Measurements from ENCODE around the gene SLC35D2.

The SLC35D2 gene

DNA sequence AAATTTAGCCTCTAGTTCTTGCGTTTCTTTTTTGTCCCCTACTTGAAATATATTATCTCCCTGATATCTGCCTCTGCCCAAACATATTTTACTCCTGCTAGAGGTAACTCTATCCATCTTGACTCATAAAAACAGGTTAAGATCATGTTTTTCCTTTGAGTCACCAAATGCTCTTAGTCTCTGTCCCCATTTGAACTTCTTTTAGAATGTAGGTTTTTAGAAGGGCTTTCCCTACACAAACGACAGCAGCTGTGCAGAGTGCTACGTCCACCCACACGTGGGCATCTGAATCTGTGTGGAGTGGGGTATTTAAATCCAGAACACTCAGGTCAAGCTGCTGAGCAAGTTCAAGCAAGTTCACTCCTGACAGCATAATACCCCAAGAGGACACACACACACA lies 83.7 kb downstream of the SLC35D2 start:
- Histone ChIP-seq H3K36me3 (ENCODE audit: control insufficient read depth, insufficient read depth, low read length) (no peaks in the 10 kb centered on the region), H3K4me1 (no peaks in the 10 kb centered on the region), H3K9ac (no peak overlapping the region), H3K27me3 (ENCODE audit: control insufficient read depth, insufficient read depth, low read length) (no peaks in the 10 kb centered on the region), H3K27ac (no peak overlapping the region), H3K4me2 (ENCODE audit: low read length) (no peak overlapping the region), H2AFZ (no peak overlapping the region), H3K79me2 (no peaks in the 10 kb centered on the region), H3K4me3 (ENCODE audit: low read depth, low read length) (no peak overlapping the region), H3K9me3 (ENCODE audit: control insufficient read depth, low read length) (no peaks in the 10 kb centered on the region)
- TF ChIP-seq, protein P1, sequence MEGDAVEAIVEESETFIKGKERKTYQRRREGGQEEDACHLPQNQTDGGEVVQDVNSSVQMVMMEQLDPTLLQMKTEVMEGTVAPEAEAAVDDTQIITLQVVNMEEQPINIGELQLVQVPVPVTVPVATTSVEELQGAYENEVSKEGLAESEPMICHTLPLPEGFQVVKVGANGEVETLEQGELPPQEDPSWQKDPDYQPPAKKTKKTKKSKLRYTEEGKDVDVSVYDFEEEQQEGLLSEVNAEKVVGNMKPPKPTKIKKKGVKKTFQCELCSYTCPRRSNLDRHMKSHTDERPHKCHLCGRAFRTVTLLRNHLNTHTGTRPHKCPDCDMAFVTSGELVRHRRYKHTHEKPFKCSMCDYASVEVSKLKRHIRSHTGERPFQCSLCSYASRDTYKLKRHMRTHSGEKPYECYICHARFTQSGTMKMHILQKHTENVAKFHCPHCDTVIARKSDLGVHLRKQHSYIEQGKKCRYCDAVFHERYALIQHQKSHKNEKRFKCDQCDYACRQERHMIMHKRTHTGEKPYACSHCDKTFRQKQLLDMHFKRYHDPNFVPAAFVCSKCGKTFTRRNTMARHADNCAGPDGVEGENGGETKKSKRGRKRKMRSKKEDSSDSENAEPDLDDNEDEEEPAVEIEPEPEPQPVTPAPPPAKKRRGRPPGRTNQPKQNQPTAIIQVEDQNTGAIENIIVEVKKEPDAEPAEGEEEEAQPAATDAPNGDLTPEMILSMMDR (IDR thresholded peaks at IDR 0.05), result no peak

DNA sequence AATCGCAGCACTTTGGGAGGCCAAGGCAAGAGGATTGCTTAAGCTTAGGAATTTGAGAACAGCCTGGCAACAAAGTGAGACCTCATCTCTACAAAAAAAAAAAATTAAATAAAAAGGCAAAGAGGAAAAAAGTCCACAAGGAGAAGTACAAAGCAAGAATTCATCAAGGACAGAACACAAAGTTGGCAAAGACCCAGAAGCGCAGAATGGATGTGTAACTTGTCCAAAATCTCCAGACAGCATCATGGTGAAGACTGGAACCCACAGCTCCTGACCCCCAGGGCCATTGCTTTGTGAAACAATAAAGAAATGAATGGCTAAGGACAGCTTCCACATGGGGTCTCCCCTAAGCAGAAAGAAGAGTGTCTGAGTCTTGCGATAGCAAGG lies 89.4 kb downstream of the SLC35D2 start:
- no peak overlapping the region for H3K9ac ChIP-seq
- no peaks in the 10 kb centered on the region for H3K79me2 ChIP-seq
- H3K4me3 ChIP-seq (ENCODE audit: low read depth, low read length), result no peak overlapping the region
- H3K9me3 ChIP-seq (ENCODE audit: control insufficient read depth, low read length), result no peaks in the 10 kb centered on the region
- H3K27me3 ChIP-seq (ENCODE audit: control insufficient read depth, insufficient read depth, low read length), result no peaks in the 10 kb centered on the region
- TF ChIP-seq, protein P1 (IDR thresholded peaks at IDR 0.05), result no peak
- no peaks in the 10 kb centered on the region for H3K36me3 ChIP-seq (ENCODE audit: control insufficient read depth, insufficient read depth, low read length)
- H3K4me1 ChIP-seq, result no peaks in the 10 kb centered on the region
- H3K27ac ChIP-seq, result no peak overlapping the region
- no peak overlapping the region for H2AFZ ChIP-seq
- H3K4me2 ChIP-seq (ENCODE audit: low read length), result no peak overlapping the region

DNA sequence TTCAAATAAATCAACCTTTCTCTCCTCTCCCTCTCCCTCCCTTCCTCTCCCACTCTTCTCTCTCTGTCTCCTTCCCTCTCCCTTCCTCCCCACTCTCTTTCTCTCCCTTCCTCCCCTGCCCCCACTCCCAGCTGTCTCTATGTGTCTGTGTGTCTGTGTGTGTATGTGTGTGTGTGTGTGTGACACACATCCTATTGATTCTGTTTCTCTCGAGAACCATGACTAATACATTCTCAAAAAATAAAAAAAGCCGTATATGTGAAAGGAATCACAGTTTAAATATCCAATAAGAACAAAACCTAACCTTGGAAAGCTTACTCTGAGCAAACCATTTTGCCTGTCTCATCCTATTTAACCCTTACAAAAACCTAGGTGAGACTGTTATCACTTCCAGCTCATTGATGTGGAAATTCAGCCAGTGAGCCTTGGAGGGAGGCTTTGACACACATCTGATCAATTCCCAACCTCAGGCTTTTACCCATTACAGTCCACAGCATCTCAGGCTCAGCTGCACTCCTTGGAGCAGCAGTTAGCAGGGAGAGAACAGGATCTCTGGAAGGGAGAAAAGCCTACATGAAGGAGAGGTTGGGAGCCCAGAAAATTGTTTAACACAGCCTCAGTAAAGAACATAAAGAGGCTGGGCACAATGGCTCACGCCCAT lies 89.9 kb downstream of the SLC35D2 start:
- Histone ChIP-seq H3K4me3 (ENCODE audit: low read depth, low read length) (no peak overlapping the region), H3K36me3 (ENCODE audit: control insufficient read depth, insufficient read depth, low read length) (no peaks in the 10 kb centered on the region), H2AFZ (no peak overlapping the region), H3K9me3 (ENCODE audit: control insufficient read depth, low read length) (no peaks in the 10 kb centered on the region), H3K4me2 (ENCODE audit: low read length) (no peak overlapping the region), H3K27ac (no peak overlapping the region), H3K27me3 (ENCODE audit: control insufficient read depth, insufficient read depth, low read length) (no peaks in the 10 kb centered on the region), H3K79me2 (no peaks in the 10 kb centered on the region), H3K4me1 (no peaks in the 10 kb centered on the region), H3K9ac (no peak overlapping the region)
- TF ChIP-seq, protein P1 (IDR thresholded peaks at IDR 0.05), result no peak

DNA sequence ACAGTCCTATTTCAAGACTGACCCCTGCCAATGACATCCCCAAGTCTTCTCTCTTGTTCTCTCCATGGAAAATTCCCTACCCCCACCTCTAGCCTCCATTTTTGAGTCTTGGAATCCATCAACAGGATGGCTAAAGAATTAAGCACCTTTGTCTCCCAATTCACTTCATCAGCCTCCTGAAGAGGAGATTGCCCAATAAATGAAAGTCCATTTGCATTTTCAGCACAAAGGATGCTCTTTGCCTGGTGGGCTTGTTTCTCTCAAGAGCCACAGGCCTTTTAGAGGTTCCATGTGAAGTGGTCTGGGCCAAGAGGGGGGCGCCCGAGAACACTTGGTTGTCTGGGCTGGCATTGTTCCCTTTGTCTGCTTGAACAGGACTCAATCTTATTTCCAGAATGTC lies 94.1 kb downstream of the SLC35D2 start:
- Histone ChIP-seq H3K27me3 (ENCODE audit: control insufficient read depth, insufficient read depth, low read length) (no peaks in the 10 kb centered on the region), H2AFZ (no peak overlapping the region), H3K4me2 (ENCODE audit: low read length) (no peak overlapping the region), H3K36me3 (ENCODE audit: control insufficient read depth, insufficient read depth, low read length) (no peaks in the 10 kb centered on the region), H3K4me3 (ENCODE audit: low read depth, low read length) (no peak overlapping the region), H3K9me3 (ENCODE audit: control insufficient read depth, low read length) (no peaks in the 10 kb centered on the region), H3K9ac (no peak overlapping the region), H3K27ac (no peak overlapping the region), H3K4me1 (no peaks in the 10 kb centered on the region), H3K79me2 (no peaks in the 10 kb centered on the region)
- TF ChIP-seq, protein P1 (IDR thresholded peaks at IDR 0.05), result no peak

DNA sequence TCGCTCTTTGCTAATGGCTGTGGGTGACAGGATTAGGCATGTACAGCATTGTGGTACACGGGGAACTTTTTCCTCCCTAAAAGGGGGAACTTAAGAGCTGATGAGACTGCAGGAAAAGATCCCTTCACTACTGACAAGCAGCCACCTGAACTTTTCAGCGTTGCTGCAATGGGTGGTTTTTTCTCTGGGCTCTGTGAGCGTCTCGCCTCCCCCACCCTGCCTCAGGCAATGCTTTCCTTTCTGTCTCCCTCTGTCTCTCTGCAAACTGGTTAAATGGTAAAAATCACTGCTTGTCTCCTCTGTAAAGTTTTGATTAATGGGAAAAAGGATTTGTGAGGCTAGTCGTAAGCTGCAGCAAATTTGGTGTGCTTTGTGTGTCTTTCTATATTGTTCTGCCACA lies 101.9 kb downstream of the SLC35D2 start:
- no peaks in the 10 kb centered on the region for H3K79me2 ChIP-seq
- TF ChIP-seq, protein P1 (IDR thresholded peaks at IDR 0.05), result no peak
- H3K9ac ChIP-seq, result no peak overlapping the region

More for the DNA sequence above, 101.9 kb downstream of the SLC35D2 start:
- H3K4me2 ChIP-seq (ENCODE audit: low read length), result no peak overlapping the region
- H3K27ac ChIP-seq, result no peak overlapping the region
- H3K27me3 ChIP-seq (ENCODE audit: control insufficient read depth, insufficient read depth, low read length), result no peaks in the 10 kb centered on the region
- H2AFZ ChIP-seq, result no peak overlapping the region
- no peaks in the 10 kb centered on the region for H3K9me3 ChIP-seq (ENCODE audit: control insufficient read depth, low read length)
- no peaks in the 10 kb centered on the region for H3K4me1 ChIP-seq
- no peak overlapping the region for H3K4me3 ChIP-seq (ENCODE audit: low read depth, low read length)
- no peaks in the 10 kb centered on the region for H3K36me3 ChIP-seq (ENCODE audit: control insufficient read depth, insufficient read depth, low read length)

Measured in parathyroid adenoma (tissue), 2 donors.